SK-N-MC (cell line): ENCODE measurements around the gene TSPAN3.

Source experiments
- DNase-seq: peaks from one replicate; pipeline ENCODE4 v3.0.0-alpha.2; 2011; ENCODE audit warnings: low read depth, low spot score
- H3K27ac ChIP-seq: fragments of 200-600 bp; sonication (generic); 2 replicates; pipeline ENCODE4 v1.5.1; 2016; ENCODE audit warnings: mixed run types
- H3K36me3 ChIP-seq: fragments of 200-600 bp; sonication (generic); 2 replicates; pipeline ENCODE4 v1.6.1; 2017; ENCODE audit warnings: antibody characterized with exemption, low read length, mixed read lengths; ENCODE audit not compliant: insufficient read depth
- H3K4me3 ChIP-seq: fragments of 200-600 bp; sonication (generic); 2 replicates; pipeline ENCODE4 v1.5.1; 2016
- H3K9ac ChIP-seq: fragments of 200-600 bp; sonication (generic); 2 replicates; pipeline ENCODE4 v1.8.0; 2017; ENCODE audit warnings: mixed run types, mixed read lengths; ENCODE audit not compliant: insufficient read length
- H3K9me3 ChIP-seq: fragments of 200-600 bp; sonication (generic); 2 replicates; pipeline ENCODE4 v1.6.1; 2017; ENCODE audit warnings: low read depth, mild to moderate bottlenecking, antibody characterized with exemption, low read length, moderate library complexity, mixed read lengths
- EZH2 ChIP-seq: fragments of 200-600 bp; sonication (generic); IDR thresholded peaks from one replicate; pipeline ENCODE4 v1.6.1; 2017; ENCODE audit warnings: antibody characterized with exemption
- FOXP2 ChIP-seq: optimal IDR thresholded peaks from 2 replicates; pipeline ENCODE3; 2011; ENCODE audit warnings: mild to moderate bottlenecking, moderate library complexity; ENCODE audit not compliant: insufficient read depth; ENCODE audit errors: extremely low read length, control extremely low read depth
- POLR2AphosphoS5 ChIP-seq: IDR thresholded peaks from 2 replicates; pipeline ENCODE4 v1.6.1; 2012; ENCODE audit warnings: mild to moderate bottlenecking, low read depth, low read length, borderline replicate concordance

Gene TSPAN3

GRCh38 chr15:77053709-77054108, 17.2 kb downstream of the TSPAN3 start:
- H3K9me3 ChIP-seq, result no peaks in the 10 kb centered on the region
- no peak for TF ChIP-seq POLR2AphosphoS5
- TF ChIP-seq FOXP2, result no peak
- no peak for TF ChIP-seq EZH2
- H3K27ac ChIP-seq, result no peak overlapping the region
- H3K36me3 ChIP-seq, result peaks cover 72% of the 10 kb centered on the region
- H3K4me3 ChIP-seq, result no peak overlapping the region
- no peak overlapping the region for H3K9ac ChIP-seq
- DNase-seq, result no peak

- Histone ChIP-seq H3K9me3 (no peaks in the 10 kb centered on the region), H3K4me3 (no peak overlapping the region), H3K27ac (no peak overlapping the region), H3K9ac (no peak overlapping the region), H3K36me3 (peaks cover 82% of the 10 kb centered on the region)
- TF ChIP-seq EZH2 (no peak), FOXP2 (no peak), POLR2AphosphoS5 (no peak)
- DNase-seq, result no peak
These were observed 18.4 kb downstream of the TSPAN3 start for GRCh38 chr15:77052556-77052955.

- H3K9me3 ChIP-seq, result no peaks in the 10 kb centered on the region
- no peak overlapping the region for H3K9ac ChIP-seq
- H3K27ac ChIP-seq, result peak overlapping the region; percentile 55
- H3K36me3 ChIP-seq, result peaks cover 96% of the 10 kb centered on the region
- DNase-seq, result no peak
- no peak for TF ChIP-seq EZH2
- no peak for TF ChIP-seq FOXP2
- no peak for TF ChIP-seq POLR2AphosphoS5
- H3K4me3 ChIP-seq, result no peak overlapping the region
These were observed 22.6 kb downstream of the TSPAN3 start for GRCh38 chr15:77048135-77048876.

- Histone ChIP-seq H3K9me3 (no peaks in the 10 kb centered on the region), H3K9ac (no peak overlapping the region), H3K4me3 (no peak overlapping the region), H3K27ac (no peak overlapping the region), H3K36me3 (peaks cover 97% of the 10 kb centered on the region)
- TF ChIP-seq FOXP2 (no peak), POLR2AphosphoS5 (no peak), EZH2 (no peak)
- DNase-seq, result no peak
These were observed 24.1 kb downstream of the TSPAN3 start for GRCh38 chr15:77046704-77047412.

- Histone ChIP-seq H3K9me3 (no peaks in the 10 kb centered on the region), H3K27ac (no peak overlapping the region), H3K9ac (no peak overlapping the region), H3K36me3 (peaks cover 91% of the 10 kb centered on the region), H3K4me3 (no peak overlapping the region)
- TF ChIP-seq EZH2 (no peak), POLR2AphosphoS5 (no peak), FOXP2 (no peak)
- DNase-seq, result no peak
These were observed 24.9 kb downstream of the TSPAN3 start for GRCh38 chr15:77045985-77046384.

- no peak overlapping the region for H3K4me3 ChIP-seq
- H3K36me3 ChIP-seq, result peaks cover 80% of the 10 kb centered on the region
- no peak for DNase-seq
- TF ChIP-seq POLR2AphosphoS5, result no peak
- TF ChIP-seq EZH2, result no peak
- no peak for TF ChIP-seq FOXP2
- H3K9me3 ChIP-seq, result no peaks in the 10 kb centered on the region
- H3K9ac ChIP-seq, result no peak overlapping the region
- H3K27ac ChIP-seq, result no peak overlapping the region
These were observed 26.5 kb downstream of the TSPAN3 start for GRCh38 chr15:77044228-77045042.

- Histone ChIP-seq H3K4me3 (no peak overlapping the region), H3K9me3 (no peaks in the 10 kb centered on the region), H3K27ac (no peak overlapping the region), H3K36me3 (peaks cover 77% of the 10 kb centered on the region), H3K9ac (no peak overlapping the region)
- TF ChIP-seq FOXP2 (no peak), POLR2AphosphoS5 (no peak), EZH2 (no peak)
- DNase-seq, result no peak
These were observed 27.7 kb downstream of the TSPAN3 start for GRCh38 chr15:77042955-77043920.
